ENCODE results near the gene CNTN1.

DNA sequence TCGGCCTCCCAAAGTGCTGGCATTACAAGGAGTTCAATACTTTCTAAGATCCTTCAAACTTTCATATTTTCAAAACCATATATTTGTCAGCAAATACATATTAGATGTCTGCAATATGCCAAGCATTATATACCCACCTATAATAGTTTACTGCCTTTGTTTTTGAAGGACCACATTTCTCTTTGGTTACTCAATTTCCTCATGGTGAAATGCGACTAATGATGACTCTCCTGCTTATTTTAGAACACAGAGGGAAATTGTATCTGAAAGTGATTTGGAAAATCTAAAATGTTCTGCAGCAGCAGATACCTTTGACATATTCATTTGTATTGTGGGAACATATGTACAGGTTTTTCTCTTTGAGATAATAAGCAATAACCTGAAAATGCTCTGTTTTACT is 2.7 kb upstream of the CNTN1 start:
- TF ChIP-seq POLR2AphosphoS5 (IDR thresholded peaks at IDR 0.05; ENCODE audit: low read depth, low read length) (no peak), POLR2A (IDR thresholded peaks at IDR 0.05; ENCODE audit: low read depth, low read length) (no peak)
